K562 (cell line): ENCODE measurements around the gene GCN1. TPM values are rescaled to one million over a fixed set of nuclear protein-coding genes. Genes with fewer than 3 reads are reported as not detected.

ENCODE experiments used
- ATAC-seq: fragments of 200-7000 bp; cut with Tn5 transposase; 3 replicates; pipeline ENCODE4 v1.9.1; 2020; ENCODE audit warnings: moderate library complexity
- BruUV-seq: library from RNA; stranded (reverse); fragments of 400-500 nt; replicated peaks from 2 replicates; lab custom pipeline; 2021; lab: Mats Ljungman, UMichigan
- CTCF ChIA-PET: fragments of 300-600 bp; formaldehyde crosslinking; extraction: SDS; loops from one replicate; lab custom pipeline; 2021; ENCODE audit warnings: low intra/inter-chr PET ratio; lab: Yijun Ruan, JAX
- POLR2A ChIA-PET: fragments of 300-600, 350-650 bp; sonication (Branson Sonifier 250); formaldehyde crosslinking; extraction: SDS; loops from one replicate; lab custom pipeline; 2021; ENCODE audit warnings: antibody characterized with exemption, inconsistent platforms; lab: Yijun Ruan, JAX
- DNase-seq, 4 experiments: peaks; one replicate each; pipeline versions ENCODE4 v3.0.0 to v3.0.0-alpha.2; 2011 to 2018; ENCODE audit warnings: low spot score in 3 of 4, mixed read lengths in 3 of 4; ENCODE audit errors: extremely low read depth in 1 of 4
- FAIRE-seq: peaks from 2 replicates; lab custom pipeline; 2011; peaks lifted over from hg19 to GRCh38; lab: Jason Lieb, UNC
- H2AFZ ChIP-seq: 2 replicates; pipeline ENCODE4 v1.6.0; 2011; ENCODE audit warnings: low read depth, low read length, control low read depth, inconsistent platforms
- H3K27ac ChIP-seq: fragments of 200-600 bp; 3 replicates; pipeline ENCODE4 v1.8.0; 2011; ENCODE audit warnings: low read depth, mild to moderate bottlenecking, control low read depth, inconsistent platforms, low read length, moderate library complexity, mixed read lengths; ENCODE audit errors: extremely low read depth
- H3K27me3 ChIP-seq, 2 experiments: fragments of 300-600 bp in 1 of 2; 2 replicates in 1 of 2; 3 replicates in 1 of 2; pipeline versions ENCODE4 v1.6.0 to v1.8.0; 2011; ENCODE audit warnings: inconsistent platforms in 2 of 2, low read length in 2 of 2, mild to moderate bottlenecking in 1 of 2, mixed read lengths in 1 of 2, moderate library complexity in 1 of 2; ENCODE audit not compliant: control insufficient read depth in 2 of 2, insufficient read depth in 2 of 2
- H3K36me3 ChIP-seq: fragments of 300-600 bp; 3 replicates; pipeline ENCODE4 v1.8.0; 2011; ENCODE audit warnings: mild to moderate bottlenecking, low read length, inconsistent platforms; ENCODE audit not compliant: control insufficient read depth, insufficient read depth
- H3K4me1 ChIP-seq, 2 experiments: fragments of 200-600 bp in 1 of 2; replicated peaks in 1 of 2; 2 replicates in 1 of 2; 3 replicates in 1 of 2; pipeline versions ENCODE4 v1.5.1 to v1.8.0; 2011; ENCODE audit warnings: inconsistent platforms in 2 of 2, low read length in 2 of 2, mild to moderate bottlenecking in 1 of 2, mixed read lengths in 1 of 2, moderate library complexity in 1 of 2; ENCODE audit not compliant: control insufficient read depth in 2 of 2, insufficient read depth in 2 of 2
- H3K4me2 ChIP-seq: 2 replicates; pipeline ENCODE4 v1.6.1; 2011; ENCODE audit warnings: low read length, control low read depth, inconsistent platforms, mixed read lengths; ENCODE audit not compliant: insufficient read depth
- H3K4me3 ChIP-seq: fragments of 200-600 bp; sonication (generic), shearing (Covaris generic); 2 replicates; pipeline ENCODE4 v1.5.1; 2016; ENCODE audit warnings: control low read depth, inconsistent platforms
- H3K79me2 ChIP-seq: fragments of 200-600 bp; 3 replicates; pipeline ENCODE4 v1.8.0; 2011; ENCODE audit warnings: low read length, inconsistent platforms; ENCODE audit not compliant: control insufficient read depth, insufficient read depth
- H3K9ac ChIP-seq, 2 experiments: 2 replicates each; pipeline versions ENCODE4 v1.6.0 to v1.6.1; 2011; ENCODE audit warnings: low read depth in 2 of 2, low read length in 2 of 2, control low read depth in 1 of 2, inconsistent platforms in 1 of 2, mild to moderate bottlenecking in 1 of 2, mixed read lengths in 1 of 2; ENCODE audit not compliant: insufficient read depth in 1 of 2
- H3K9me1 ChIP-seq: one replicate; pipeline ENCODE4 v1.6.0; 2011; ENCODE audit warnings: inconsistent platforms, mild to moderate bottlenecking, low read length, moderate library complexity; ENCODE audit not compliant: control insufficient read depth, insufficient read depth
- H3K9me3 ChIP-seq: replicated peaks from 2 replicates; pipeline ENCODE4 v1.5.1; 2011; ENCODE audit warnings: low read depth, low read length, inconsistent platforms; ENCODE audit not compliant: control insufficient read depth, insufficient read depth
- H4K20me1 ChIP-seq: replicated peaks from 2 replicates; pipeline ENCODE4 v1.6.1; 2011; ENCODE audit warnings: low read length, inconsistent platforms, mixed read lengths; ENCODE audit not compliant: control insufficient read depth, insufficient read depth
- CXXC5 ChIP-seq: fragments of 250-450 bp; sonication (Bioruptor Pico); IDR thresholded peaks from 2 replicates; pipeline ENCODE4 v1.8.0; 2022; ENCODE audit warnings: inconsistent platforms, mild to moderate bottlenecking, moderate library complexity
- GABPA ChIP-seq: fragments of 200-800 bp; sonication (Bioruptor generic); conservative IDR thresholded peaks from 2 replicates; pipeline ENCODE4 v1.6.1; 2016; ENCODE audit warnings: low read depth, missing genetic modification characterization, missing compliant biosample characterization
- HDAC3 ChIP-seq: fragments of 450-650 bp; IDR thresholded peaks from 2 replicates; pipeline ENCODE4 v1.6.1; 2018; ENCODE audit warnings: borderline replicate concordance, mild to moderate bottlenecking, moderate library complexity; ENCODE audit not compliant: partially characterized antibody
- MAFK ChIP-seq: IDR thresholded peaks from 2 replicates; pipeline ENCODE4 v1.6.1; 2011; ENCODE audit warnings: low read length, improper control_type of control experiment
- NRF1 ChIP-seq, 2 experiments: fragments of 450-650 bp; IDR thresholded peaks in 1 of 2; conservative IDR thresholded peaks in 1 of 2; 2 replicates each; pipeline ENCODE4 v1.6.1; 2014; ENCODE audit warnings: mild to moderate bottlenecking in 2 of 2
- PML ChIP-seq: IDR thresholded peaks from 2 replicates; pipeline ENCODE4 v1.6.1; 2012; ENCODE audit warnings: low read length, inconsistent platforms
- POLR2G ChIP-seq: fragments of 200-400 bp; formaldehyde crosslinking; IDR thresholded peaks from 2 replicates; pipeline ENCODE4 v1.6.1; 2017; ENCODE audit warnings: low read depth, mild to moderate bottlenecking, antibody characterized with exemption, low read length, moderate library complexity
- RNF2 ChIP-seq: sonication (generic); IDR thresholded peaks from 2 replicates; pipeline ENCODE4 v1.6.1; 2016
- STAT5A ChIP-seq: IDR thresholded peaks from 2 replicates; pipeline ENCODE4 v1.6.1; 2012; ENCODE audit warnings: low read length, inconsistent platforms, borderline replicate concordance
- TAF1 ChIP-seq: IDR thresholded peaks from 2 replicates; pipeline ENCODE4 v1.6.1; 2011; ENCODE audit warnings: mild to moderate bottlenecking, low read length, moderate library complexity; ENCODE audit not compliant: insufficient read depth, control insufficient read depth, severe bottlenecking; ENCODE audit errors: extremely low read depth
- TFAP4 ChIP-seq: sonication (generic); formaldehyde crosslinking; IDR thresholded peaks from 2 replicates; pipeline ENCODE4 v1.8.0; 2022; ENCODE audit warnings: missing genetic modification reagents, mild to moderate bottlenecking, moderate library complexity, borderline replicate concordance
- ZFX ChIP-seq: sonication (generic); formaldehyde crosslinking; IDR thresholded peaks from 2 replicates; pipeline ENCODE4 v1.8.0; 2022; ENCODE audit warnings: mild to moderate bottlenecking, missing genetic modification reagents, moderate library complexity
- WGBS: fragments of 100-300 bp; shearing (Covaris generic); methylation state at CpG from one replicate; pipeline ENCODE4 v1.1.6; 2016; ENCODE audit warnings: low coverage, mixed read lengths; ENCODE audit not compliant: insufficient coverage; ENCODE audit errors: missing lambda C conversion rate; 5-methylcytosine and 5-hydroxymethylcytosine counted together
- in situ Hi-C: fragments of 300-500 bp; cut with MboI; formaldehyde crosslinking; loops from 4 replicates; pipeline ENCODE4 v1.15.0; 2018; ENCODE audit warnings: inconsistent platforms, mixed read lengths
- intact Hi-C: fragments of 100-400 bp; cut with micrococcal nuclease; formaldehyde crosslinking; loops from 2 replicates; pipeline ENCODE4 v1.14.2; 2022
- polyA plus RNA-seq, 8 experiments: library from polyadenylated mRNA; depleted of rRNA in 4 of 8; stranded (reverse) in 5 of 8; unstranded in 3 of 8; fragments of >200 nt; fragmentation: Nextera tagmentation in 2 of 8; fragmentation: Illumina TruSeq in 1 of 8; extraction: Ambion mirVana in 2 of 8; extraction: Trizol in 1 of 8; gene quantifications; 2 replicates each; pipeline versions ENCODE4 v1.2.1 to v1.2.3, GENCODE V29; 2011 to 2014; ENCODE audit warnings: inconsistent platforms in 1 of 8, missing spikeins in 1 of 8
- total RNA-seq, 7 experiments: library from RNA; depleted of rRNA in 6 of 7; stranded (reverse); fragments of >200 nt in 6 of 7; fragmentation: Illumina TruSeq in 2 of 7; extraction: Trizol in 2 of 7; gene quantifications; 2 replicates each; pipeline versions ENCODE4 v1.2.1 to v1.2.3, GENCODE V29; 2011 to 2021; ENCODE audit warnings: low replicate concordance in 1 of 7
- TF ChIP-seq, protein P1 (sequence below): sonication (generic); formaldehyde crosslinking; IDR thresholded peaks from 2 replicates; pipeline ENCODE4 v1.8.0; 2022; ENCODE audit warnings: mild to moderate bottlenecking, missing genetic modification reagents
- TF ChIP-seq, protein P2 (sequence below): fragments of 450-650 bp; IDR thresholded peaks from 2 replicates; pipeline ENCODE4 v1.6.1; 2017; ENCODE audit warnings: antibody characterized with exemption, mild to moderate bottlenecking

GCN1 gene
- total and polyA plus RNA-seq, 9 of the 15 experiments (the other 6 are each of a cell fraction or from before 2014, with no cell fraction given) = 11.9 to 190 (median 51.7) TPM

DNA sequence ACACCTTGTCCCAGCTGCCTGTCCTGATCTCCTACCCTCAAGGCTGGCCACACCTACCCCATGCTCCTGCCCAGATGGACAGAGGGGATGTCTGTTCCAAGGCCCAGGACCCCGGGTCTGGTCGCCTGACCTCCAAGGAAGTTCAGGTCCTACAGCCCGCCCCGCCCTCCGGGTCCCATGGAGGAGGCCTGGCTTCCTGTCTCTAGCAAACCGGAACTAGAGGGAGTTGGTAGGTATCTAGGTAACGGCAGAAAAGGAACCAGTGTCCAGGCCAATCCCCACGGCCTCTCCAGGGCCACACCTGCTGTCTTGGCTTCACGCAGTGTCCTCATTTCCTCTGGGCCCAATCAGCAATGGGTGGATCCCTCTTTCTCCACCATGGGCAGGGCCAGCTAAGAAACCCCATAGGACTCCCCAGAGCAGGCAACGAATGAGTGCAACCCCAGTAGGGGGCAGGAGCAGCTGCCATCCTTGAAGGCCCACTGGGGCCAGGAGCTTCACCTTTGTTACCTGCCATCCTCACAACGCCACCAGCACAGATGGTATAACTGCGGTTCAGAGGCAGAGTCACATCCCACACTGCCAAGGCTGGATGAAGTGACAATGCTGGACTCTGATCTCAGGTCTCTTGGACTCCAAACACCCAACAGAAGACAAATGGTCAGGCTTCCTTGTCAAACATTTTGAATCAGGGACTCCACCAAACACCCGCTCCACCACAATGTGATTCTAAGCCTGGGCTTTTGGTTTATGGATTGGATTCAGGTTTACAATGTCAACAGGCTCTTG lies 31.5 kb upstream of the GCN1 start:
- ChIA-PET CTCF (no interaction called here), POLR2A (interaction anchor here (0.5 to 17.7 kb wide), 8 partner anchors 8 to 65 kb away, joined by 3 to 420 read pairs (median 4); partner anchors contain the start of genes GCN1, RNU4-1, RNU4-2 and RPLP0)
- Histone ChIP-seq H3K4me1 (peaks cover 50 to 59% of the 10 kb centered on the region in 2 experiments), H4K20me1 (peaks cover 9% of the 10 kb centered on the region), H3K4me3 (no peak overlapping the region), H3K9me3 (no peaks in the 10 kb centered on the region), H3K9me1 (peaks cover 5% of the 10 kb centered on the region), H3K27ac (peak overlapping the region; percentile 65), H3K36me3 (peaks cover 44% of the 10 kb centered on the region; the same call in 2 of the 3 replicates), H3K4me2 (peak overlapping the region; percentile 57), H3K79me2 (peaks cover 29% of the 10 kb centered on the region; the same call in 2 of the 3 replicates), H2AFZ (0 out of 2 replicates have a peak overlapping the region, but pooled peaks have one; percentile 37), H3K9ac (peak overlapping the region; percentile 40 to 72), H3K27me3 (no peaks in the 10 kb centered on the region)
- 59% methylated on average over 12 of the region's 13 CpGs for WGBS
- in situ Hi-C loops (loop anchor here (5.0 kb wide), 1 partner anchor 36 kb away; no protein-coding TSS in a partner anchor), intact Hi-C loops (loop anchor here (5.0 kb wide), 1 partner anchor 131 kb away; no protein-coding TSS in a partner anchor)
- ATAC-seq (peak; percentile 2), DNase-seq (peak; percentile 52 to 57 (median 53)), FAIRE-seq (no peak)
- no TSS peak for BruUV-seq
- TF ChIP-seq POLR2G (peak; percentile 16; the same call in 1 of the 2 replicates), TFAP4 (CRISPR knock-in tag) (peak; percentile 51; the same call in 1 of the 2 replicates), GABPA (tag) (peak; percentile 65), ZFX (CRISPR knock-in tag) (peak; percentile 74), TAF1 (no peak), MAFK (no peak), STAT5A (no peak), HDAC3 (no peak), CXXC5 (CRISPR knock-in tag) (peak; percentile 22; the same call in 1 of the 2 replicates), RNF2 (no peak), PML (no peak), NRF1 (conservative IDR thresholded peaks at IDR 0.05 in 1 of 2, IDR thresholded peaks at IDR 0.05 in 1 of 2) (peak in 1 of 2 experiments; percentile 33; a peak in 1 of 4 replicates)
- TF ChIP-seq, protein P1, sequence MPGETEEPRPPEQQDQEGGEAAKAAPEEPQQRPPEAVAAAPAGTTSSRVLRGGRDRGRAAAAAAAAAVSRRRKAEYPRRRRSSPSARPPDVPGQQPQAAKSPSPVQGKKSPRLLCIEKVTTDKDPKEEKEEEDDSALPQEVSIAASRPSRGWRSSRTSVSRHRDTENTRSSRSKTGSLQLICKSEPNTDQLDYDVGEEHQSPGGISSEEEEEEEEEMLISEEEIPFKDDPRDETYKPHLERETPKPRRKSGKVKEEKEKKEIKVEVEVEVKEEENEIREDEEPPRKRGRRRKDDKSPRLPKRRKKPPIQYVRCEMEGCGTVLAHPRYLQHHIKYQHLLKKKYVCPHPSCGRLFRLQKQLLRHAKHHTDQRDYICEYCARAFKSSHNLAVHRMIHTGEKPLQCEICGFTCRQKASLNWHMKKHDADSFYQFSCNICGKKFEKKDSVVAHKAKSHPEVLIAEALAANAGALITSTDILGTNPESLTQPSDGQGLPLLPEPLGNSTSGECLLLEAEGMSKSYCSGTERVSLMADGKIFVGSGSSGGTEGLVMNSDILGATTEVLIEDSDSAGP (CRISPR knock-in tag) = no peak
- TF ChIP-seq, protein P2, sequence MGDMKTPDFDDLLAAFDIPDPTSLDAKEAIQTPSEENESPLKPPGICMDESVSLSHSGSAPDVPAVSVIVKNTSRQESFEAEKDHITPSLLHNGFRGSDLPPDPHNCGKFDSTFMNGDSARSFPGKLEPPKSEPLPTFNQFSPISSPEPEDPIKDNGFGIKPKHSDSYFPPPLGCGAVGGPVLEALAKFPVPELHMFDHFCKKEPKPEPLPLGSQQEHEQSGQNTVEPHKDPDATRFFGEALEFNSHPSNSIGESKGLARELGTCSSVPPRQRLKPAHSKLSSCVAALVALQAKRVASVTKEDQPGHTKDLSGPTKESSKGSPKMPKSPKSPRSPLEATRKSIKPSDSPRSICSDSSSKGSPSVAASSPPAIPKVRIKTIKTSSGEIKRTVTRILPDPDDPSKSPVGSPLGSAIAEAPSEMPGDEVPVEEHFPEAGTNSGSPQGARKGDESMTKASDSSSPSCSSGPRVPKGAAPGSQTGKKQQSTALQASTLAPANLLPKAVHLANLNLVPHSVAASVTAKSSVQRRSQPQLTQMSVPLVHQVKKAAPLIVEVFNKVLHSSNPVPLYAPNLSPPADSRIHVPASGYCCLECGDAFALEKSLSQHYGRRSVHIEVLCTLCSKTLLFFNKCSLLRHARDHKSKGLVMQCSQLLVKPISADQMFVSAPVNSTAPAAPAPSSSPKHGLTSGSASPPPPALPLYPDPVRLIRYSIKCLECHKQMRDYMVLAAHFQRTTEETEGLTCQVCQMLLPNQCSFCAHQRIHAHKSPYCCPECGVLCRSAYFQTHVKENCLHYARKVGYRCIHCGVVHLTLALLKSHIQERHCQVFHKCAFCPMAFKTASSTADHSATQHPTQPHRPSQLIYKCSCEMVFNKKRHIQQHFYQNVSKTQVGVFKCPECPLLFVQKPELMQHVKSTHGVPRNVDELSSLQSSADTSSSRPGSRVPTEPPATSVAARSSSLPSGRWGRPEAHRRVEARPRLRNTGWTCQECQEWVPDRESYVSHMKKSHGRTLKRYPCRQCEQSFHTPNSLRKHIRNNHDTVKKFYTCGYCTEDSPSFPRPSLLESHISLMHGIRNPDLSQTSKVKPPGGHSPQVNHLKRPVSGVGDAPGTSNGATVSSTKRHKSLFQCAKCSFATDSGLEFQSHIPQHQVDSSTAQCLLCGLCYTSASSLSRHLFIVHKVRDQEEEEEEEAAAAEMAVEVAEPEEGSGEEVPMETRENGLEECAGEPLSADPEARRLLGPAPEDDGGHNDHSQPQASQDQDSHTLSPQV = peak; percentile 49; the same call in 1 of the 2 replicates
